HepG2 (cell line): ENCODE measurements around the gene LDB3. TPM values are rescaled to one million over a fixed set of nuclear protein-coding genes. Genes with fewer than 3 reads are reported as not detected.

Experiments used
- ATAC-seq: fragments of 200-7000 bp; cut with Tn5 transposase; 3 replicates; pipeline ENCODE4 v1.9.1; 2020; ENCODE audit warnings: mild to moderate bottlenecking, moderate library complexity
- BruUV-seq: library from RNA; stranded (reverse); fragments of 400-500 nt; replicated peaks from 2 replicates; lab custom pipeline; 2021; lab: Mats Ljungman, UMichigan
- CTCF ChIA-PET: fragments of 300-600 bp; formaldehyde crosslinking; extraction: SDS; loops from one replicate; lab custom pipeline; 2021; ENCODE audit warnings: low total read pairs, inconsistent platforms, low intra/inter-chr PET ratio; lab: Yijun Ruan, JAX
- POLR2A ChIA-PET: fragments of 350-600 bp; sonication (Branson Sonifier 250); formaldehyde crosslinking; loops from one replicate; lab custom pipeline; 2020; ENCODE audit warnings: antibody characterized with exemption, inconsistent platforms; lab: Yijun Ruan, JAX
- DNase-seq: peaks from one replicate; pipeline ENCODE4 v3.0.0-alpha.2; 2015; ENCODE audit warnings: low spot score
- FAIRE-seq: peaks from 3 replicates; lab custom pipeline; 2011; peaks lifted over from hg19 to GRCh38; lab: Jason Lieb, UNC
- H2AFZ ChIP-seq: one replicate; pipeline ENCODE4 v1.6.1; 2011; ENCODE audit warnings: low read length, inconsistent platforms
- H3K27ac ChIP-seq: fragments of 300-600 bp; 3 replicates; pipeline ENCODE4 v1.8.0; 2011; ENCODE audit warnings: mixed run types, mild to moderate bottlenecking, mixed read lengths, low read length, inconsistent platforms; ENCODE audit not compliant: insufficient read depth; ENCODE audit errors: extremely low read length
- H3K27me3 ChIP-seq, 2 experiments: fragments of 200-600 bp in 1 of 2; 2 replicates in 1 of 2; 3 replicates in 1 of 2; pipeline versions ENCODE4 v1.6.0 to v1.8.0; 2011; ENCODE audit warnings: low read length in 2 of 2, mild to moderate bottlenecking in 2 of 2, moderate library complexity in 2 of 2, inconsistent platforms in 1 of 2; ENCODE audit not compliant: insufficient read depth in 2 of 2, control insufficient read depth in 1 of 2
- H3K36me3 ChIP-seq, 2 experiments: fragments of 200-600 bp in 1 of 2; replicated peaks in 1 of 2; 2 replicates in 1 of 2; 3 replicates in 1 of 2; pipeline versions ENCODE4 v1.5.1 to v1.8.0; 2011; ENCODE audit warnings: low read length in 2 of 2, inconsistent platforms in 1 of 2; ENCODE audit not compliant: insufficient read depth in 2 of 2, control insufficient read depth in 1 of 2
- H3K4me1 ChIP-seq: 2 replicates; pipeline ENCODE4 v1.5.1; 2012; ENCODE audit warnings: low read length, inconsistent platforms; ENCODE audit not compliant: insufficient read depth
- H3K4me2 ChIP-seq: 2 replicates; pipeline ENCODE4 v1.6.0; 2011; ENCODE audit warnings: low read depth, low read length, inconsistent platforms
- H3K4me3 ChIP-seq, 3 experiments: fragments of 200-600 bp in 1 of 3; sonication (generic), shearing (Covaris generic) in 1 of 3; replicated peaks in 1 of 3; 2 replicates each; pipeline ENCODE4 v1.5.1; 2011 to 2016; ENCODE audit warnings: low read length in 3 of 3, inconsistent platforms in 2 of 3, low read depth in 2 of 3, mild to moderate bottlenecking in 2 of 3, control low read depth in 1 of 3, mixed read lengths in 1 of 3; ENCODE audit not compliant: insufficient read depth in 1 of 3
- H3K79me2 ChIP-seq: one replicate; pipeline ENCODE4 v1.6.1; 2011; ENCODE audit warnings: low read length, inconsistent platforms; ENCODE audit not compliant: insufficient read depth
- H3K9ac ChIP-seq: 2 replicates; pipeline ENCODE4 v1.6.0; 2011; ENCODE audit warnings: mild to moderate bottlenecking, low read depth, low read length, inconsistent platforms; ENCODE audit not compliant: insufficient read depth
- H3K9me3 ChIP-seq: 2 replicates; pipeline ENCODE4 v1.5.1; 2012; ENCODE audit warnings: mild to moderate bottlenecking, low read length
- H4K20me1 ChIP-seq: 2 replicates; pipeline ENCODE4 v1.6.0; 2011; ENCODE audit warnings: inconsistent platforms, mild to moderate bottlenecking, low read length, moderate library complexity; ENCODE audit not compliant: insufficient read depth
- CBFB ChIP-seq: sonication (generic); formaldehyde crosslinking; IDR thresholded peaks from 2 replicates; pipeline ENCODE4 v1.4.0; 2020; ENCODE audit warnings: missing genetic modification reagents
- CBX1 ChIP-seq: IDR thresholded peaks from one replicate; pipeline ENCODE4 v1.6.1; 2016; ENCODE audit warnings: antibody characterized with exemption, low read depth
- EZH2 ChIP-seq: conservative IDR thresholded peaks from 2 replicates; pipeline ENCODE4 v1.6.1; 2012; ENCODE audit warnings: mild to moderate bottlenecking, low read depth, low read length, moderate library complexity
- FOSL1 ChIP-seq: sonication (generic); formaldehyde crosslinking; IDR thresholded peaks from 2 replicates; pipeline ENCODE4 v1.9.0; 2021; ENCODE audit warnings: missing genetic modification reagents, borderline replicate concordance
- HIVEP1 ChIP-seq: sonication (generic); formaldehyde crosslinking; IDR thresholded peaks from 2 replicates; pipeline ENCODE4 v1.4.0; 2020; ENCODE audit warnings: mild to moderate bottlenecking, missing genetic modification reagents
- RBFOX2 ChIP-seq: fragments of 200-400 bp; formaldehyde crosslinking; IDR thresholded peaks from 2 replicates; pipeline ENCODE4 v1.6.1; 2017; ENCODE audit warnings: low read depth, mild to moderate bottlenecking, low read length
- SOX5 ChIP-seq: IDR thresholded peaks from 2 replicates; pipeline ENCODE4 v1.6.1; 2016; ENCODE audit warnings: borderline replicate concordance
- TCF7 ChIP-seq: sonication (generic); IDR thresholded peaks from 2 replicates; pipeline ENCODE4 v1.6.1; 2016; ENCODE audit warnings: antibody characterized with exemption, low read depth
- ZBED4 ChIP-seq: sonication (generic); formaldehyde crosslinking; IDR thresholded peaks from 2 replicates; pipeline ENCODE4 v1.4.0; 2020; ENCODE audit warnings: missing genetic modification reagents, borderline replicate concordance
- ZNF24 ChIP-seq: fragments of 450-650 bp; IDR thresholded peaks from 2 replicates; pipeline ENCODE4 v1.6.1; 2017; ENCODE audit warnings: antibody characterized with exemption, mild to moderate bottlenecking
- ZNF672 ChIP-seq: sonication (generic); formaldehyde crosslinking; IDR thresholded peaks from 2 replicates; pipeline ENCODE4 v1.8.1; 2022; ENCODE audit warnings: missing genetic modification reagents
- ZNF737 ChIP-seq: sonication (generic); formaldehyde crosslinking; IDR thresholded peaks from 2 replicates; pipeline ENCODE4 v1.5.0; 2020; ENCODE audit warnings: missing genetic modification reagents, mild to moderate bottlenecking, borderline replicate concordance
- ZNF883 ChIP-seq: sonication (generic); formaldehyde crosslinking; IDR thresholded peaks from 2 replicates; pipeline ENCODE4 v1.5.1; 2020; ENCODE audit warnings: mild to moderate bottlenecking, missing genetic modification reagents; ENCODE audit errors: not compliant biosample characterization
- ZNF891 ChIP-seq: sonication (generic); formaldehyde crosslinking; IDR thresholded peaks from 2 replicates; pipeline ENCODE4 v1.5.0; 2020; ENCODE audit warnings: mild to moderate bottlenecking, missing genetic modification reagents
- WGBS: methylation state at CpG from one replicate; pipeline ENCODE4 v1.1.6; 2017; ENCODE audit warnings: low lambda C conversion rate; 5-methylcytosine and 5-hydroxymethylcytosine counted together
- in situ Hi-C: cut with HindIII; loops from 2 replicates; pipeline ENCODE4 v1.10.0; 2017; ENCODE audit warnings: low pct_unique_long_range_greater_than_20kb; ENCODE audit not compliant: extremely low pct_ligation_motif_present
- intact Hi-C: fragments of 100-400 bp; cut with micrococcal nuclease; formaldehyde crosslinking; loops from one replicate; pipeline ENCODE4 v1.10.0; 2022; ENCODE audit not compliant: unreplicated experiment
- polyA plus RNA-seq, 8 experiments: library from polyadenylated mRNA; depleted of rRNA in 3 of 8; stranded (reverse) in 7 of 8; unstranded in 1 of 8; fragments of >200 nt; fragmentation: Illumina TruSeq in 4 of 8; extraction: Trizol in 4 of 8; gene quantifications; 2 replicates each; pipeline versions ENCODE4 v1.2.1 to v1.2.3, GENCODE V29; 2011 to 2016; ENCODE audit warnings: low read depth in 4 of 8, missing spikeins in 1 of 8, mixed read lengths in 1 of 8; ENCODE audit not compliant: insufficient read depth in 1 of 8
- total RNA-seq, 5 experiments: library from RNA; depleted of rRNA; stranded (reverse); fragments of >200 nt; fragmentation: Illumina TruSeq; extraction: Trizol; gene quantifications; 2 replicates each; pipeline ENCODE4 v1.2.3, GENCODE V29; 2016; ENCODE audit warnings: low read depth in 1 of 5
- TF ChIP-seq, protein P1 (sequence below): sonication (generic); formaldehyde crosslinking; IDR thresholded peaks from 2 replicates; pipeline ENCODE4 v1.4.0; 2020; ENCODE audit warnings: missing genetic modification reagents
- TF ChIP-seq, protein P2 (sequence below): sonication (generic); formaldehyde crosslinking; IDR thresholded peaks from 2 replicates; pipeline ENCODE4 v1.5.0; 2020; ENCODE audit warnings: missing genetic modification reagents, mild to moderate bottlenecking, borderline replicate concordance
- TF ChIP-seq, protein P3 (sequence below): IDR thresholded peaks from 2 replicates; pipeline ENCODE4 v1.6.1; 2018; ENCODE audit warnings: missing genetic modification reagents

The LDB3 gene
- total and polyA plus RNA-seq, 2 of the 13 experiments (the other 11 are each of a cell fraction or from before 2014, with no cell fraction given): not detected

DNA sequence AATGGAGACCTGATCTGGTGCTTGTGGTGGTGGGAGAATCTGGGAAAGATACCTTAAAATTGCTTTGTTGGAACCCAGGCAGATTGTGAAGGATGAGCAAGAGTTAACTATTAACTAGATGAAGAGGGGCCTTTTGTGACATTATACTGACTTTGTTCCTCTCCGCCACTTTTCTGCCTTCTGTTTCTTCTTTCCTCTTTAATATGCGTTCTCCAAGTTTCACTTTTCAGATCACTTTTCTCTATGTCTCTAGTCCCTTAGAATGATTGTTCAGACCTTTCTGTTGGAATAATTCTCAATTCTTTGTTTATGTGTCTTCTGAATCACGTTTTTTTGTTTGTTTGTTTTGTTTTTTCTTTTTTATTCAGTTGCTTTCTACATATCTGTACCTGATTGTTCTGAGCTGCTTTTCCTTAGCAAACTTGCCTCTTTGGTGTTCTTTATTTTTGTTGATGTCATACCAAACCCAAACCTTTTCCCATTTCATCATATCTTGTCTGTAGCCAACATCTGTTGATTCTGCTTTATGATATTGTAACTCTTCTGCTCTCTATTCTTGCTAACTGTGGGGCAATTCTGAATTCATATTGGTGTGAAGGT is 90.9 kb downstream of the LDB3 start (continued):
- TF ChIP-seq ZBED4 (CRISPR knock-in tag) (no peak), RBFOX2 (0 out of 2 replicates have a peak, but pooled peaks have one; percentile 38), TCF7 (peak; percentile 42; the same call in 1 of the 2 replicates), ZNF672 (CRISPR knock-in tag) (no peak), CBX1 (no peak)

- no peak overlapping the region for H3K27ac ChIP-seq
- no TSS peak for BruUV-seq
- ChIA-PET CTCF (no interaction called here), POLR2A (no interaction called here)
- no peak for ATAC-seq
- H3K4me3 ChIP-seq: no peak overlapping the region
- no peaks in the 10 kb centered on the region for H3K27me3 ChIP-seq
- DNase-seq: no peak
- no peak overlapping the region for H2AFZ ChIP-seq
- intact Hi-C loops: no loop called here
- H4K20me1 ChIP-seq: peaks cover 37% of the 10 kb centered on the region
- H3K36me3 ChIP-seq: no peaks in the 10 kb centered on the region
- H3K9me3 ChIP-seq: no peaks in the 10 kb centered on the region
- H3K9ac ChIP-seq: no peak overlapping the region
- in situ Hi-C loops: no loop called here
- H3K4me1 ChIP-seq: peaks cover 44% of the 10 kb centered on the region
- 97% methylated on average over 5 of the region's 5 CpGs for WGBS
- peaks cover 94% of the 10 kb centered on the region for H3K79me2 ChIP-seq
- no peak for FAIRE-seq
- no peak overlapping the region for H3K4me2 ChIP-seq
- TF ChIP-seq FOSL1 (CRISPR knock-in tag) (no peak), ZNF883 (CRISPR knock-in tag) (no peak), ZNF891 (CRISPR knock-in tag) (no peak), CBFB (CRISPR knock-in tag) (no peak), EZH2 (no peak), ZNF737 (CRISPR knock-in tag) (no peak), HIVEP1 (CRISPR knock-in tag) (no peak), SOX5 (CRISPR knock-in tag) (no peak), ZNF24 (no peak)
- TF ChIP-seq, protein P1, sequence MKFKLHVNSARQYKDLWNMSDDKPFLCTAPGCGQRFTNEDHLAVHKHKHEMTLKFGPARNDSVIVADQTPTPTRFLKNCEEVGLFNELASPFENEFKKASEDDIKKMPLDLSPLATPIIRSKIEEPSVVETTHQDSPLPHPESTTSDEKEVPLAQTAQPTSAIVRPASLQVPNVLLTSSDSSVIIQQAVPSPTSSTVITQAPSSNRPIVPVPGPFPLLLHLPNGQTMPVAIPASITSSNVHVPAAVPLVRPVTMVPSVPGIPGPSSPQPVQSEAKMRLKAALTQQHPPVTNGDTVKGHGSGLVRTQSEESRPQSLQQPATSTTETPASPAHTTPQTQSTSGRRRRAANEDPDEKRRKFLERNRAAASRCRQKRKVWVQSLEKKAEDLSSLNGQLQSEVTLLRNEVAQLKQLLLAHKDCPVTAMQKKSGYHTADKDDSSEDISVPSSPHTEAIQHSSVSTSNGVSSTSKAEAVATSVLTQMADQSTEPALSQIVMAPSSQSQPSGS (CRISPR knock-in tag): no peak
- TF ChIP-seq, protein P2, sequence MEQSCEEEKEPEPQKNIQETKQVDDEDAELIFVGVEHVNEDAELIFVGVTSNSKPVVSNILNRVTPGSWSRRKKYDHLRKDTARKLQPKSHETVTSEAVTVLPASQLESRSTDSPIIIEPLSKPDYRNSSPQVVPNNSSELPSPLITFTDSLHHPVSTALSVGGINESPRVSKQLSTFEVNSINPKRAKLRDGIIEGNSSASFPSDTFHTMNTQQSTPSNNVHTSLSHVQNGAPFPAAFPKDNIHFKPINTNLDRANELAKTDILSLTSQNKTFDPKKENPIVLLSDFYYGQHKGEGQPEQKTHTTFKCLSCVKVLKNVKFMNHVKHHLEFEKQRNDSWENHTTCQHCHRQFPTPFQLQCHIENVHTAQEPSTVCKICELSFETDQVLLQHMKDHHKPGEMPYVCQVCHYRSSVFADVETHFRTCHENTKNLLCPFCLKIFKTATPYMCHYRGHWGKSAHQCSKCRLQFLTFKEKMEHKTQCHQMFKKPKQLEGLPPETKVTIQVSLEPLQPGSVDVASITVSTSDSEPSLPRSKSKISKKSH: no peak
- TF ChIP-seq, protein P3, sequence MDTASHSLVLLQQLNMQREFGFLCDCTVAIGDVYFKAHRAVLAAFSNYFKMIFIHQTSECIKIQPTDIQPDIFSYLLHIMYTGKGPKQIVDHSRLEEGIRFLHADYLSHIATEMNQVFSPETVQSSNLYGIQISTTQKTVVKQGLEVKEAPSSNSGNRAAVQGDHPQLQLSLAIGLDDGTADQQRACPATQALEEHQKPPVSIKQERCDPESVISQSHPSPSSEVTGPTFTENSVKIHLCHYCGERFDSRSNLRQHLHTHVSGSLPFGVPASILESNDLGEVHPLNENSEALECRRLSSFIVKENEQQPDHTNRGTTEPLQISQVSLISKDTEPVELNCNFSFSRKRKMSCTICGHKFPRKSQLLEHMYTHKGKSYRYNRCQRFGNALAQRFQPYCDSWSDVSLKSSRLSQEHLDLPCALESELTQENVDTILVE (CRISPR knock-in tag): no peak
Measured at GRCh38 chr10:86763404-86763803, 95.1 kb downstream of the LDB3 start.
